ENCODE results near the gene SRRD.

The SRRD gene

DNA sequence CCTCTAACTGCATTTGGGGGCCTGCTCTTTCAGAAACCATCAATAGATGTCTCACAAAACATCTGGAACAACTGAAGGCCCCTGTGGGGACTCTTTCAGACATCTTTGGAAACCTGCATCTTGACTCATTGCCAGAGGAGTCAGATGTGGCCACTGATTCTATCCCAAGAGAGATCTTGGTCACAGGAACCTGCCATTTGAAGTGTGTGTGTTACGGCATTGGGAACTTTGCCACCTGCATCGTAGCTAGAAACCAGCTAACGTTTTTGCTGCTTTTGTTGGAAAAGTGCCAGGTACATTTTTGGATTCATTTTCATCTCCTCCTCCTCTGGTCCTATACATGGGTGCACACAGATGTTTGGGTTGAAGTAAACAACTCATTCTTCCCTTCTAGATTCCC is 4.3 kb downstream of the SRRD start:
- Mint-ChIP-seq H3K4me3 (no peak overlapping the region), H3K27ac (no peak overlapping the region), H3K4me1 (peaks cover 29% of the 10 kb centered on the region), H3K36me3 (ENCODE audit: low read depth) (peaks cover 36% of the 10 kb centered on the region), H3K9me3 (no peaks in the 10 kb centered on the region), H3K27me3 (ENCODE audit: low read depth) (no peaks in the 10 kb centered on the region)
- TF ChIP-seq CTCF (IDR thresholded peaks at IDR 0.05; ENCODE audit: unreplicated experiment in 3 of 3): no peak

- H3K27me3 Mint-ChIP-seq (ENCODE audit: low read depth): no peaks in the 10 kb centered on the region
- no peak for TF ChIP-seq CTCF (IDR thresholded peaks at IDR 0.05; ENCODE audit: unreplicated experiment in 3 of 3)
- H3K9me3 Mint-ChIP-seq: no peaks in the 10 kb centered on the region
- no peak overlapping the region for H3K4me3 Mint-ChIP-seq
- peak overlapping the region in 1 of 3 experiments; percentile 42 for H3K27ac Mint-ChIP-seq
- peaks cover 48% of the 10 kb centered on the region for H3K36me3 Mint-ChIP-seq (ENCODE audit: low read depth)
- peaks cover 20% of the 10 kb centered on the region for H3K4me1 Mint-ChIP-seq
Measured at GRCh38 chr22:26489447-26490036, 5.9 kb downstream of the SRRD start.

DNA sequence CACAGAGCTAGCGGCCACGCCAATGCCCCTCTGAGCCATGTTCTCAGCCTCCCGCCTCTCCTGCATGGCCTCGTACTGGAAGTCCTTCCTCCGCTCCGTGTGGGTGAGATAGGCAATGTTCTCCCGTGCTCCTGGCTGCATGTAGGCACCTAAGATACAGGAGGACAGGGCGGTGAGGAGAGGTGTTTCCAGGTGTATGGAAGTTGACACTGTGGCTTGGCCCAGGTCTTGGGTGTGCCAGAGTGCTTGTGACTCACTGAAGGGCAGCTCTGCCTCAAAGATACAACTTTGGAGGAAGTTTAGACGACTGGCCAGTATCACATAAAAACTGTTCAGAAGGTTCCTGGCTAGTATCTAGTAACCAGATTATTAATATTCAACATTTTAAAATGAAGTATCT is 8.5 kb downstream of the SRRD start:
- Mint-ChIP-seq H3K4me3 (no peak overlapping the region), H3K27ac (no peak overlapping the region), H3K4me1 (no peaks in the 10 kb centered on the region), H3K9me3 (no peaks in the 10 kb centered on the region), H3K36me3 (ENCODE audit: low read depth) (peaks cover 63% of the 10 kb centered on the region), H3K27me3 (ENCODE audit: low read depth) (no peaks in the 10 kb centered on the region)
- TF ChIP-seq CTCF (IDR thresholded peaks at IDR 0.05; ENCODE audit: unreplicated experiment in 3 of 3): no peak

- no peak for TF ChIP-seq CTCF (IDR thresholded peaks at IDR 0.05; ENCODE audit: unreplicated experiment in 3 of 3)
- H3K27me3 Mint-ChIP-seq (ENCODE audit: low read depth): no peaks in the 10 kb centered on the region
- H3K36me3 Mint-ChIP-seq (ENCODE audit: low read depth): peaks cover 65% of the 10 kb centered on the region
- no peaks in the 10 kb centered on the region for H3K4me1 Mint-ChIP-seq
- no peaks in the 10 kb centered on the region for H3K9me3 Mint-ChIP-seq
- no peak overlapping the region for H3K4me3 Mint-ChIP-seq
- H3K27ac Mint-ChIP-seq: no peak overlapping the region
Measured at GRCh38 chr22:26494506-26494905, 10.8 kb downstream of the SRRD start.

GRCh38 chr22:26496456-26496855 is 12.8 kb downstream of the SRRD start:
- Mint-ChIP-seq H3K9me3 (no peaks in the 10 kb centered on the region), H3K4me3 (no peak overlapping the region), H3K27me3 (ENCODE audit: low read depth) (no peaks in the 10 kb centered on the region), H3K36me3 (ENCODE audit: low read depth) (peaks cover 65% of the 10 kb centered on the region), H3K4me1 (no peaks in the 10 kb centered on the region), H3K27ac (no peak overlapping the region)
- no peak for TF ChIP-seq CTCF (IDR thresholded peaks at IDR 0.05; ENCODE audit: unreplicated experiment in 3 of 3)

DNA sequence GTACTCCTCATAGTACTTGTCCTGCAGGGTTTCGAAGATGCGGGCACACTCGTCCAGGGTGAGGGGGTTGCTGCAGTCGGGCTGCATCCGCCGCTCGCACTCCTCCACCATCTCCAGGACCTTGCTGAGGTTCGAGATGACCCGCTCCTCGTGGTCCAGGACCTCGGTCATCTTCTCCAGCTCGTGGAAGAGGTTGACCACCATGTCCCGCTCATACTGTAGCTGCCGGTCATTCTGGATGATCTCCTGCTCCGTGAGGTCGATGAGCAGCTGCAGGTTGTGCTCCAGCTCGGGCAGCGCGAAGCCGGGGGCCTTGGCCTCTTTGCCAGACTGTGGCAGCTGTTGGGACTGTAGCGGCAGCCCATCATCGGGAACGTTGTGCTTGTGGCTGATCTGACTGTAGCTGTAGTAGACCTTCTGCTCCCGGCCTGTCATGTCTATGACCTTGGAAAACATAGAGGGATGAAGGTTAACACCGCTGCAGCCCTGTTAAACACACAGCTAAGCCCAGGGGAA is 15.6 kb downstream of the SRRD start:
- Mint-ChIP-seq H3K36me3 (ENCODE audit: low read depth) (peaks cover 69% of the 10 kb centered on the region), H3K27ac (no peak overlapping the region), H3K27me3 (ENCODE audit: low read depth) (no peaks in the 10 kb centered on the region), H3K4me1 (no peaks in the 10 kb centered on the region), H3K9me3 (no peaks in the 10 kb centered on the region), H3K4me3 (no peak overlapping the region)
- no peak for TF ChIP-seq CTCF (IDR thresholded peaks at IDR 0.05; ENCODE audit: unreplicated experiment in 3 of 3)
